Lower leg skin (tissue), 4 donors: ENCODE measurements around the gene ZNF107. TPM values are rescaled to one million over a fixed set of nuclear protein-coding genes. Genes with fewer than 3 reads are reported as not detected.
"Not testable (repeated sequence)": the region's sequence is repeated elsewhere in the genome, so short reads cannot be mapped to it uniquely, and the experiment has no call there.

Experiments used
- DNase-seq, 2 donors: peaks; one replicate each; pipeline ENCODE4 v3.0.0-alpha.2; 2019; ENCODE audit warnings: low spot score in 2 of 2
- H3K4me3 ChIP-seq: fragments of 200-600 bp; sonication (generic); 2 replicates; pipeline ENCODE4 v1.5.1; 2017; ENCODE audit warnings: mild to moderate bottlenecking, low read depth; ENCODE audit not compliant: poor library complexity, severe bottlenecking
- CTCF ChIP-seq, 3 donors: fragments of 450-650 bp; IDR thresholded peaks; one replicate each; pipeline ENCODE4 v1.5.1; 2016; ENCODE audit warnings: antibody characterized with exemption in 3 of 3, mild to moderate bottlenecking in 3 of 3, moderate library complexity in 2 of 3
- POLR2A ChIP-seq, 2 donors: fragments of 450-650 bp; IDR thresholded peaks; one replicate each; pipeline ENCODE4 v1.6.1; 2016 to 2017; ENCODE audit warnings: antibody characterized with exemption in 2 of 2, mild to moderate bottlenecking in 1 of 2, moderate library complexity in 1 of 2
- WGBS, 2 donors: methylation state at CpG; one replicate each; pipeline ENCODE4 v1.1.5; 2018; 5-methylcytosine and 5-hydroxymethylcytosine counted together
- intact Hi-C: fragments of 100-400 bp; cut with DNase I; formaldehyde crosslinking; loops from one replicate; pipeline ENCODE4 v1.15.0; 2023; ENCODE audit warnings: low total_unique reads
- total RNA-seq, 4 donors: library from RNA; depleted of rRNA; stranded (reverse); fragments of >200 nt; gene quantifications; one replicate each; pipeline ENCODE4 v1.1.0, GENCODE V29; 2016

ZNF107 gene
- total RNA-seq, 4 donors from 2014 or later = 9.6 to 15.8 (median 12.4) TPM

DNA sequence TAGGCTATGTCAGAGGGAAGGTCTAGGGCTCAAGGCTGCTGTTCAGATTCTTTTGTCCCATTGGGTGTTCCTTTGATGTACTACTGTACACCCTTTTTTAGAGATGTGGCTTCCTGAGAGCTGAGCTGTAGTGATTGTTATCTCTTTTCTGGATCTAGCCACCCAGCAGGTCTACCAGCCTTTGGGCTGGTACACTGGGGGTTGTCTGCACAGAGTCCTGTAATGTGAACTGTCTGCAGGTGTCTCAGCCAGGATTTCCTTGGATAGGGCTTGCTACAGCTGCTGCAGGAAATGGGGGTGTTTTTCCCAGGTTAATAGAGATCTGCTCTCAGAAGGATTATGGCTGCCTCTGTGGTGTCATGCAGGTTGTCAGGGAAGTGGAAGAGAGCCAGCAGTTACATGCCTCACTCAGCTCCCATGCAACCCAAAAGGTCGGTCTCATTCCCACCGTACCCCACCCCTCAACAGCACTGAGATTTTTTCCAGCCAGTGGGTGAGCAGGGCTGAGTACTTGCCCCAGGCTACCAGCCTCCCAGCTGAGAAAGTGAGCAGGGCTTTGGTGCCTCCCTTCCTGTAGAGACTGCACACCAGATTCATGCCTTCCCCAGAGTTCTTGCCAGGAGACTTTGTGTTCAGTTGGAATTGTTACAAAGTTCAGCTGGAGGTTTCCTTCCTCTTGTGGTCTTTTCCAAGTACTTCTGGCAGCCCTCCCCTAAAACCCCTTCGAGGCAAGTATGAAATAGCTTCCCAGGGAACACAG lies 63.3 kb downstream of the ZNF107 start:
- TF ChIP-seq POLR2A (IDR thresholded peaks at IDR 0.05) (no peak), CTCF (IDR thresholded peaks at IDR 0.05) (no peak)
- intact Hi-C loops = no loop called here
- WGBS, 2 donors = 44 to 55% methylated on average over 3 of the region's 3 CpGs
- no peak overlapping the region for H3K4me3 ChIP-seq
- no peak for DNase-seq

DNA sequence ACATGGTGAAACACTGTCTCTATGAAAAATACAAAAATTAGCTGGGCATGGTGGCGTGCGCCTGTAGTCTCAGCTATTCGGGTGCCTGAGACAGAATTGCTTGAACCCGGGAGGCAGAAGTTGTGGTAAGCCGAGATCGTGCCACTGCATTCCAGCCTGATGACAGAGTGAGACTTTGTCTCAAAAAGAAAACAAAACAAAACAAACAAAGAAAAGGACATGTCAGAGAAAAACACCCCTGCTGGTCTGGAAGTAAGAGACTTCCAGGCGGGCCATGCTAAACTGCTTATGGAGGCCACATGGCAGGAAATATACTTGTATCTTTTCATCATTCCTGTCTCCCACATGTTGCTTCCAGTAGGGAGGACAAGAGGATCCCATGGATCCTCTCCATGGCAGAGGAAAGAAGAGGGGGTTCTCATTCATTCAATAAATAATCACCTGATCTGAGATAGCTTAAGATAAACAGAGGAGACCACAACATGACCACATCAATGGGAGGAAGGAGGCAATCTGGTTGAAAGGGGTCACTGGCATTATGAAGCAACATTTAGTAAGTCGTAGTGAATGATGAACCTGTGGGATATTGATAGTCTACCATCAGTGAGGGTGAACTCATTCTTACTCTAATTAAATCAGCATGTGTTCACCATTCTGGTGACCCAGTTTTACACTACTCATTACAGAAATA lies 67.8 kb downstream of the ZNF107 start:
- 90 to 91% methylated on average over 8 of the region's 8 CpGs for WGBS, 2 donors
- DNase-seq = no peak
- intact Hi-C loops = no loop called here
- TF ChIP-seq CTCF (IDR thresholded peaks at IDR 0.05) (no peak), POLR2A (IDR thresholded peaks at IDR 0.05) (no peak)
- no peak overlapping the region for H3K4me3 ChIP-seq

- TF ChIP-seq POLR2A (IDR thresholded peaks at IDR 0.05) = no peak
- no peak for TF ChIP-seq CTCF (IDR thresholded peaks at IDR 0.05)
- intact Hi-C loops = no loop called here
- WGBS, 2 donors = 95 to 97% methylated on average over 20 of the region's 20 CpGs
Observed at GRCh38 chr7:64736575-64736974, 70.6 kb downstream of the ZNF107 start.

DNA sequence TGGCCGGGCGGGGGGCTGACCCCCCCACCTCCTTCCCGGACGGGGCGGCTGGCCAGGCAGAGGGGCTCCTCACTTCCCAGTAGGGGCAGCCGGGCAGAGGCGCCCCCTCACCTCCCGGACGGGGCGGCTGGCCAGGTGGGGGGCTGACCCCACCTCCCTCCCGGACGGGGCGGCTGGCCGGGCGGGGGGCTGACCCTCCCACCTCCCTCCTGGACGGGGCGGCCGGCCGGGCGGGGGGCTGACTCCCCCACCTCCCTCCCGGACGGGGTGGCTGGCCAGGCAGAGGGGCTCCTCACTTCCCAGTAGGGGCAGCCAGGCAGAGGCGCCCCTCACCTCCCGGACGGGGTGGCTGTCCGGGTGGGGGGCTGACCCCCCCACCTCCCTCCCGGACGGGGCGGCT lies 72.5 kb downstream of the ZNF107 start:
- DNase-seq, intact Hi-C loops: not testable (repeated sequence)

More at GRCh38 chr7:64736575-64736974, 70.6 kb downstream of the ZNF107 start:
- DNase-seq = no peak
- no peak overlapping the region for H3K4me3 ChIP-seq

DNA sequence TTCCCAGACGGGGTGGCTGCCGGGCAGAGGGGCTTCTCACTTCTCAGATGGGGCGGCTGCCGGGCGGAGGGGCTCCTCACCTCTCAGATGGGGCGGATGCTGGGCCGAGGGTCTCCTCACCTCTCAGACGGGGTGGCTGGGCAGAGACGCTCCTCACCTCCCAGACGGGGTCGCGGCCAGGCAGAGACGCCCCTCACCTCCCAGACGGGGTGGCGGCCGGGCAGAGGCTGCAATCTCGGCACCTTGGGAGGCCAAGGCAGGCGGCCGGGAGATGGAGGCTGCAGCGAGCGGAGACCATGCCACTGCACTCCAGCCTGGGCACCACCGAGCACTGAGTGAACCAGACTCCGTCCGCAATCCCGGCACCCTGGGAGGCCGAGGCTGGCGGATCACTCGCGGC lies 73.0 kb downstream of the ZNF107 start:
- H3K4me3 ChIP-seq, intact Hi-C loops, DNase-seq: not testable (repeated sequence)
- 91 to 97% methylated on average over 17 to 25 of the region's 29 CpGs for WGBS, 2 donors

More for the DNA sequence above, 72.5 kb downstream of the ZNF107 start:
- 98% methylated on average over 8 of the region's 29 CpGs; no CpG with 5 or more reads in 1 of the 2 donors for WGBS, 2 donors
- H3K4me3 ChIP-seq = not testable (repeated sequence)

- intact Hi-C loops = no loop called here
- DNase-seq = no peak
- WGBS, 2 donors = 78 to 81% methylated on average over 4 of the region's 4 CpGs
- TF ChIP-seq CTCF (IDR thresholded peaks at IDR 0.05) = no peak
- TF ChIP-seq POLR2A (IDR thresholded peaks at IDR 0.05) = no peak
- no peak overlapping the region for H3K4me3 ChIP-seq
Observed at GRCh38 chr7:64744680-64745079, 78.7 kb downstream of the ZNF107 start.
